ENCODE measurements around the gene BTBD16.

The BTBD16 gene

GRCh38 chr10:122347170-122347841, 76.2 kb downstream of the BTBD16 start:
- DNase-seq: no peak

GRCh38 chr10:122348512-122348911, 77.4 kb downstream of the BTBD16 start:
- DNase-seq: peak; percentile 7

- DNase-seq: peak; percentile 36
Observed at GRCh38 chr10:122348935-122349361, 77.9 kb downstream of the BTBD16 start.

GRCh38 chr10:122349758-122350369, 78.8 kb downstream of the BTBD16 start:
- no peak for DNase-seq

GRCh38 chr10:122350893-122351292, 79.8 kb downstream of the BTBD16 start:
- no peak for DNase-seq

GRCh38 chr10:122352817-122353525, 81.9 kb downstream of the BTBD16 start:
- no peak for DNase-seq

- DNase-seq: no peak
Observed at GRCh38 chr10:122354383-122354782, 83.3 kb downstream of the BTBD16 start.

- DNase-seq: no peak
Observed at GRCh38 chr10:122357685-122358084, 86.6 kb downstream of the BTBD16 start.

GRCh38 chr10:122359621-122360020, 88.5 kb downstream of the BTBD16 start:
- DNase-seq: no peak

GRCh38 chr10:122361046-122361445, 90.0 kb downstream of the BTBD16 start:
- no peak for DNase-seq

- DNase-seq: no peak
Observed at GRCh38 chr10:122362031-122362592, 91.0 kb downstream of the BTBD16 start.

GRCh38 chr10:122362621-122363020, 91.5 kb downstream of the BTBD16 start:
- no peak for DNase-seq

GRCh38 chr10:122363311-122363710, 92.2 kb downstream of the BTBD16 start:
- DNase-seq: no peak

GRCh38 chr10:122363722-122364463, 92.8 kb downstream of the BTBD16 start:
- DNase-seq: no peak

- no peak for DNase-seq
Observed at GRCh38 chr10:122368502-122369254, 97.6 kb downstream of the BTBD16 start.

GRCh38 chr10:122373108-122373507, 102.0 kb downstream of the BTBD16 start:
- DNase-seq: no peak

- no peak for DNase-seq
Observed at GRCh38 chr10:122373721-122374120, 102.6 kb downstream of the BTBD16 start.

- peak; percentile 22 for DNase-seq
Observed at GRCh38 chr10:122374237-122374858, 103.3 kb downstream of the BTBD16 start, which contains the start of gene PLEKHA1. Gene PLEKHA1 (plus strand): TSS chr10:122374708. CDS start chr10:122393201, 18,493 bp downstream.

GRCh38 chr10:122374859-122375678, 104.0 kb downstream of the BTBD16 start:
- no peak for DNase-seq

GRCh38 chr10:122375679-122376160, 104.6 kb downstream of the BTBD16 start:
- DNase-seq: no peak

All from NCI-H187 treated with DMSO at 0.1 percent for 48 hours (cell line).